Brain microvascular endothelial cell (primary cell): ENCODE measurements around the gene TMEM117.

Experiments used
- DNase-seq: peaks from one replicate; pipeline ENCODE4 v3.0.0-alpha.2; 2020
- H3K27ac ChIP-seq: fragments of 250-450 bp; sonication (Bioruptor Pico); 2 replicates; pipeline ENCODE4 v1.5.1; 2020; ENCODE audit warnings: mild to moderate bottlenecking, moderate library complexity
- H3K27me3 ChIP-seq: fragments of 250-450 bp; sonication (Bioruptor Pico); replicated peaks from 2 replicates; pipeline ENCODE4 v1.5.1; 2020; ENCODE audit warnings: mild to moderate bottlenecking
- H3K36me3 ChIP-seq: fragments of 250-450 bp; sonication (Bioruptor Pico); replicated peaks from 2 replicates; pipeline ENCODE4 v1.5.1; 2020; ENCODE audit warnings: mild to moderate bottlenecking
- H3K4me3 ChIP-seq: 2 replicates; pipeline ENCODE4 v1.5.1; 2011; ENCODE audit warnings: low read depth, mild to moderate bottlenecking, control low read depth, low read length, moderate library complexity
- CTCF ChIP-seq: IDR thresholded peaks from 2 replicates; pipeline ENCODE4 v1.5.1; 2011; ENCODE audit warnings: low read depth, mild to moderate bottlenecking, moderate library complexity, low read length, control low read depth, inconsistent platforms; ENCODE audit errors: missing control alignments
- in situ Hi-C: cut with HindIII; loops from 2 replicates; pipeline ENCODE4 v1.10.0; 2017; ENCODE audit warnings: low sequenced_read_pairs, low pct_ligation_motif_present

The TMEM117 gene

GRCh38 chr12:44335030-44335429 is 499.1 kb downstream of the TMEM117 start:
- Histone ChIP-seq H3K36me3 (no peaks in the 10 kb centered on the region), H3K27me3 (no peaks in the 10 kb centered on the region), H3K27ac (no peak overlapping the region), H3K4me3 (no peak overlapping the region)
- no peak for TF ChIP-seq CTCF
- in situ Hi-C loops: no loop called here
- DNase-seq: no peak

- in situ Hi-C loops: no loop called here
Observed at GRCh38 chr12:44336577-44336976, 500.7 kb downstream of the TMEM117 start.

GRCh38 chr12:44342371-44342770 is 506.5 kb downstream of the TMEM117 start:
- DNase-seq: no peak
- in situ Hi-C loops: no loop called here
- no peaks in the 10 kb centered on the region for H3K27me3 ChIP-seq
- TF ChIP-seq CTCF: no peak
- no peak overlapping the region for H3K27ac ChIP-seq
- H3K4me3 ChIP-seq: no peak overlapping the region
- H3K36me3 ChIP-seq: no peaks in the 10 kb centered on the region

More at GRCh38 chr12:44336577-44336976, 500.7 kb downstream of the TMEM117 start:
- Histone ChIP-seq H3K36me3 (no peaks in the 10 kb centered on the region), H3K4me3 (no peak overlapping the region), H3K27me3 (no peaks in the 10 kb centered on the region), H3K27ac (no peak overlapping the region)
- no peak for DNase-seq
- TF ChIP-seq CTCF: no peak

- Histone ChIP-seq H3K36me3 (no peaks in the 10 kb centered on the region), H3K27me3 (no peaks in the 10 kb centered on the region), H3K27ac (no peak overlapping the region), H3K4me3 (no peak overlapping the region)
- TF ChIP-seq CTCF: no peak
- DNase-seq: no peak
- in situ Hi-C loops: no loop called here
Observed at GRCh38 chr12:44347145-44347544, 511.3 kb downstream of the TMEM117 start.

GRCh38 chr12:44357494-44357893 is 521.6 kb downstream of the TMEM117 start:
- H3K27me3 ChIP-seq: no peaks in the 10 kb centered on the region
- in situ Hi-C loops: no loop called here

More at GRCh38 chr12:44357494-44357893, 521.6 kb downstream of the TMEM117 start:
- DNase-seq: no peak
- Histone ChIP-seq H3K36me3 (no peaks in the 10 kb centered on the region), H3K4me3 (no peak overlapping the region), H3K27ac (no peak overlapping the region)
- no peak for TF ChIP-seq CTCF
